Stimulated activated CD8-positive, alpha-beta memory T cell treated with anti-CD3 and anti-CD28 coated beads, Interleukin-15, amount 100 ng/mL, for 24 hours (primary cell): ENCODE data around the gene ACOD1.
"Not testable (repeated sequence)": the region's sequence is repeated elsewhere in the genome, so short reads cannot be mapped to it uniquely, and the experiment has no call there.

ENCODE experiments used
- DNase-seq: peaks from one replicate; pipeline ENCODE4 v3.0.0-alpha.2; 2020; ENCODE audit warnings: low read depth

The ACOD1 gene

DNA sequence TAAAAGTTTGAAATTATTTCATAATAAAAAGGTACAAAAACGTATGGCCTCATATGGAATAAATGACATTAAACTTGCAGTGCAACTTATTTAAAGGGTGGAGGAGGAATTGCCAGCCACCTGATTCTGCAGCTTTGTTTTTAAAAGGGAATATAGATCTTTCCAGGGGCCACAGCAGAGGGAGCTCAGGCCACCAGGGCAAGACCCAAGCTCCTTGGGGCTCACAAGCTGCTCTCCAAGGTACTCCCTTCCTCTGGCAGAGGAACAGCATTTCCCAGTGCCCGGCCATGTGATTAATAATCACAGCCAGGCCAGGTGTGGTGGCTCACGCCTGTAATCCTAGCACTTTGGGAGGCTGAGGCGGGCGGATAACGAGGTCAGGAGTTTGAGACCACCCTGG is 6.2 kb downstream of the ACOD1 start:
- no peak for DNase-seq

DNA sequence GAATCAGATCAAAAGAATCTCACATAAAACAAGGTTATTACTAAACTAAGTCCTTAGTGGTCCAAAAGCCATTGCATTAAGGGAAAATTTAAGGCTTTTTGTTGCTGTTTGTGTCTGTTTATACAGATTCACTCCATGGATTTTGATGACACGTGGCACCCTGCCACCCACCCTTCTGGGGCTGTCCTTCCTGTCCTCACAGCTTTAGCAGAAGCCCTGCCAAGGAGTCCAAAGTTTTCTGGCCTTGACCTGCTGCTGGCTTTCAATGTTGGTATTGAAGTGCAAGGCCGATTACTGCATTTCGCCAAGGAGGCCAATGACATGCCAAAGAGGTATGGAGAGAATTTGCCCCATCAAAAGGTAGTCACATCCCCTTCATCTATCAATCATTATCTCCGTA is 6.9 kb downstream of the ACOD1 start:
- DNase-seq, result no peak

DNA sequence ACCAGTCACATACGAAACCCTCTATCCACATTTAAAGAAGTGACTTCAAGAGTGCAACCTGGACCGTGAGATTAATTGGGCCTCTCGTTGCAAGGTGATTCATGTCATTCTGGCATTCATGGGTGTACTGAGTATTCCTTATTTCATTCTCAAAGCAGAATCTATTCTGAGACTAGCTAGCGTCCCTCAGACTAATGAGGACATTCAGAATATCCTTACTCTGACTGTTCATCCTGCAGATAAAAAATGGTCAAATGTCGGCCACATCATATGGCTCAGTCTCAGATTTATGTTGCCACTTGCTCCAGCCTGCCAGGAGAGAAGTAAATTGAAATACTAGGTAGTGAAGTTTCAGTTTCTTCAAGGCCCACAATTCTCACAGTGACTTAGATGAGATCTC is 7.3 kb downstream of the ACOD1 start:
- no peak for DNase-seq

DNA sequence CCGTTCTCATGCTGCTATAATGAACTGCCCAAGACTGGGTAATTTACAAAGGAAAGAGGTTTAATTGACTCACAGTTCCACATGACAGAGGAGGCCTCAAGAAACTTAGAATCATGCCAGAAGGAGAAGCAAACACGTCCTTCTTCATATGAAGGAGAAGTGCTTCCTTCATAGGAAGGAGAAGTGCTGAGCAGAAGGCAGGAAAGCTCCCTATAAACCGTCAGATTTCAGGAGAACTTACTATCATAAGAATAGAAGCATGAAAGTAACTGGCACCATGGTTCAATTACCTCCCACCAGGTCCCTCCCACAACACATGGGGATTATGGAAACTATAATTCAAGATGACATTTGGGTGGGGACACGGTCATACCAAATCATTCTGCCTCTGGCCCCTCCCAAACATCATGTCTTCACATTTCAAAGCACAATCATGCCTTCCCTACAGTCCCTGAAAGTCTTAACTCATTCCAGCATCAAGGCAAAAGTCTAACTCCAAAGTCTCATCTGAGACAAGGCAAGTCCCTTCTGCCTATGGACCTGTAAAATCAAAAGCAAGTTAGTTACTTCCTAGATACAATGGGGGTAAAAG is 10.6 kb downstream of the ACOD1 start:
- DNase-seq, result no peak

DNA sequence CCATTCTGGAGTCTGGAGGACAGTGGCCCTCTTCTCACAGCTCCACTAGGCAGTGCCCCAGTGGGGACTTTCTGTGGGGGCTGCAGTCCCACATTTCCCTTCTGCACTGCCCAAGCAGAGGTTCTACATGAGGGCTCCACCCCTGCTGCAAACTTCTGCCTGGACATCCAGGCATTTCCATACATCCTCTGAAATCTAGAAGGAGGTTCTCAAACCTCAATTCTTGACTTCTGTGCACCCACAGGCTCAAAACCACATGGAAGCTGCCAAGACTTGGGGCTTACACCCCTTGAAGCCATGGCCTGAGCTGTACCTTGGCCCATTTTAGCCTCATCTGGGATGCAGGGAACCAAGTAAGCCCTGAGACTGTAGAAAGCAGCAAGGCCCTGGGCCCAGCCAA is 11.4 kb downstream of the ACOD1 start:
- not testable (repeated sequence) for DNase-seq

DNA sequence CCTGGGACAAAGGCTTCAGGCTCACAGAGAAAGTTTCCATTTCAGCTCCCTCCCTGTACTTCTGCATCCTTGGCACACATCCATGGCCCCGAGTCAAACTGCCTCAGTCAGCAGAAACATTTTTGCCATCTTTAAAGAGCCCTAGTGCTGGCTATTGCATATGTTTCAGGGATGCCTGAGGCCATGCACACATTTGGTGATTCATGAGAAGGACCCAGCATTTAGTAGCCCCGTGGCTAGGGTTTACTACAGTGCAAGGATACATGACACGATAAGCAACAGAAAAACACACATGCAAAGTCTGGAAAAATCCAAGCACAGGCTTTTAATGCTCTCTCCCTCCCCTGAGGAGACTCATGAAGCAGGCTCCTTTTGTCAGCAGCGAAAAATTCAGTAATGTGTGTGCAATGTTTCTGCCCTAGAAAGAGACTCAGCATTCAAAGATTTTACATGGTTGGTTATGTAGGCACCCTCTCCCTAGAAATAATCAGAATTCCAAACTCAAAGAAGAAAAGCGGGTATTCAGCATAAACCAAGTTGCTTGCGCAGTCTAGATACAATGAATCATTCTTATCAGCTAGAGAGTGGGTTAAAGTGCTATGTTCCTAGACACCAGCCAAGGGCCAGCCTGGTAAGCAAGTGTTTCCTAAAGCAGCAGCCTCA is 17.6 kb downstream of the ACOD1 start:
- DNase-seq, result no peak

DNA sequence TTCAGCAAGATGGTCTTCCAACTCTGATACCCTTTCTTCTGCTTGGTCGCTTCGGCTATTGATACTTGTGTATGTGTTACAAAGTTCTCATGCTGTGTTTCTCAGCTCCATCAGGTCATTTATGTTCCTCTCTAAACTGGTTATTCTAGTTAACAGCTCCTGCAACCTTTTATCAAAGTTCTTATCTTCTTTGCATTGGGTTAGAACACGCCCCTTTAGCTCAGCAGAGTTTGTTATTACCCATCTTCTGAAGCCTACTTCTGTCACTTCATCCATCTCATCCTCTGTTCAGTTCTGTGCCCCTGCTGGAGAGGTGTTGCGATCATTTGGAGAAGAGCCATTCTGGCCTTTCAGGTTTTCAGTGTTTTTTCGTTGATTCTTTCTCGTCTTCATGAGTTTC is 18.7 kb downstream of the ACOD1 start:
- no peak for DNase-seq

DNA sequence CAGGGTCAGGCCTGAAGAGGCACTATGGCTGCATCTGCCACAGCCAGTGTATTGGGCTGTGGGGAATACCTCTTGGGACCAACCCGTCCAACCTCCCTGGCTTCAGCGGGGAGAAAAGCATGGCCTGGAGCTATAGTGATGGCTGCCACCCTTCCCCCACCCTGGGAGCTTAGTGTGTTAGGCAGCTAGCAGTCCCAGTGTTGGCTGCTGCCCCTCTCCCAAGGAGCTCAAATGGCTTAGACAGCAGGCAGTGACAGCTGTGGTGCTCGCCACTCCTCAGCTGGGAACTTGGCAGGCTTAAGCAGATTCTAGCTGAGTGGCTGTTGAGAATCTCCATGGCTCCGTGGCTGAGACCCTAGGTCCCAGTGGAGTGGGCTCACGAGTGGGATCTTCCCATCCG is 19.7 kb downstream of the ACOD1 start:
- DNase-seq, result no peak

DNA sequence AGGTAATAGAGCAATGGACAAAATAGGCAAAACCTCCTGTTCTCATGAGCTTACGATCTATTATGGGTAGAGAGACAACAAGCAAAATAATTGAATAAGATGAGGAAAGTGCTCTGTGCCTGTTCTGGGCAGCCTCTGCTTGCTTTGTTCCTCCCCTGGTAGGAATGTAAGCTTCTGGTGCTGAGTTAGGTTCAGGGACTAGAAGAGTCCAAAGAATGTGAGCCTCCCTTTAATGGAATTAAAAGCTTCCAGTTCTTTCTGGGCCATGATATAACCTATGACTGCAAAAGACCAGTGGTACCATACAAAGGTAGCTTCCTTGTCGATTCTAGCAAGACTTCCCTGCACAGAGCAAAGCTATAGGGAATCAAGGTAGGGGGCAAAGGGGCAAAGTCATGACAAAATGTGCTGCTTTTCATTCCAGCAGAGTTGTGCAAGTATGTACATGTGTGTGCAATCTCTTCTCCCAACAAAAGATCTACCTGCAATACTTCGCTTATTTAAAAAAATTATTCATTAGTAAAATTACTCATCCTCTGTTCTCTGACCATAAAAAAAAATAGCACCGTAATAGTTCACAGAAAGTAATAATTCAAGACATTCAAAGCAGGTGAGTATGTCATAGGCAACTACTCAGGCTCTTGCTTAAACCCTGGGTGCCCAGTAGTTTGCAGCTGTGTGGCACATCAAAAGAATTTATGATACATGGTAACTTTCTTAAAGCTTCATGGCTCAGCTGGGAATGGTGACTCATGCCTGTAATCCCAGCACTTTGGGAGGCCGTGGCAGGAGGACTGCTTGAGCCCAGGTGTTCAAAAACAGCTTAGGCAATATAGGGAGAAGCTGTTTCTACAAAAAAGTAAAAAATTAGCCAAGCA is 21.4 kb downstream of the ACOD1 start:
- no peak for DNase-seq

DNA sequence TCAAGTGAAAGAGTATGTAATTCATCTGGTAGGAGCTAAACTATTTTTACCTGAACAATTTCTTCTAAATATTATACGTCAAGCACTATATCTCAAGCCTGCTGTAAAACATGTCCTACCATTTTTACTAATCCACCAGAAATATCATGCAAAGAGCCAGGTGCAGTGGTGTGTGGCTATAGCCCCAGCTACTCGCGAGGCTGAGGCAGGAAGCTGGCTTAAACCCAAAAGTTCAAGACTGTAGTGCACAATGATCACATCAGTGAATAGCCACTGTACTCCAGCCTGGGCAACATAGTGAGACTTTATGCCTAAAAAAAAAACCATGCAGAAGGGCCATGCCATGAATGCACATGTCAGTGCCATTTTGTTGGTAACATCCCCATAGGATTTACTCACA is 22.9 kb downstream of the ACOD1 start:
- no peak for DNase-seq

DNA sequence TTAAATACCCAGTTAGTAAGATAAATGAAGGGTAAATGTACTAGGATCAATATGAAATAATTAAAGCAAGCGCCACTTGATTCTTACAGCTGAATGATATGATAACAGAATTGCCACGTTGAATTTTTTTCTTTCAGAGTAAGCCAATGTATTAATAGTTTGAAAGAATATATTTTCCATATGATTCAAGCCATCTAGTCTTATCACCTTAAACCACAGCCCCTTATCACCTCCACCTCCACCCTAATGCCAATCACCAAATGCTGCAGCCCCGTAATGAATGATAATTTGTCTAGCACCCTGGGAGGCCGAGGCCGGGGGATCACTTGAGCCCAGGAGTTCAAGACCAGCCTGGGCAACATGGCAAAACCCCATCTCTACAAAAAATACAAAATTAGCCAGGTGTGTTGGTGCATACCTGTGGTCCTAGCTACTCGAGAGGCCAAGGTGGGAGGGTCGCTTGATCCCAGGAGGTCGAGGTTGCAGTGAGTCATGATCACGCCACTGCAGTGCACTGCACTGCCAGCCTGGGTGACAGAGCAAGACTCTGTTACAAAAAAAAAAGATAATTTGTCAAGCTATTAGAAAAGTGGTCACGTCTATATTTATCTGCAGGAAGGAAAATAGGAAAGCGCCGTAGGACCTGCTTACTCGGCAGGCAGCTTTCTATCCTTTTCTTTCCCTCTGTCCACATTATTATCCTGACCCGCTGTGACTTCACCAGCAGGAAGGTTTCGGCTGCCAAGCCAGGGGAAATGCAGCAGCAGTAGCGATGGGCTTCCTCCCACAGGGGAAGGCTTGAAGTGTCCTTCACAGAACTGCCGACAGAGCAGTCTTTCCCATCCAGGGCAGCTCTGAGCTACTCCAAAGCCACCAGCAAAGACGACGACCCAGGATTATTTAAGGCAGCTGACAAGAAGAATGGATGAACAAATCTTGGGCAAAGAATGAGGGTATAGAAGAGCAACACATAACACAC is 23.8 kb downstream of the ACOD1 start:
- no peak for DNase-seq

DNA sequence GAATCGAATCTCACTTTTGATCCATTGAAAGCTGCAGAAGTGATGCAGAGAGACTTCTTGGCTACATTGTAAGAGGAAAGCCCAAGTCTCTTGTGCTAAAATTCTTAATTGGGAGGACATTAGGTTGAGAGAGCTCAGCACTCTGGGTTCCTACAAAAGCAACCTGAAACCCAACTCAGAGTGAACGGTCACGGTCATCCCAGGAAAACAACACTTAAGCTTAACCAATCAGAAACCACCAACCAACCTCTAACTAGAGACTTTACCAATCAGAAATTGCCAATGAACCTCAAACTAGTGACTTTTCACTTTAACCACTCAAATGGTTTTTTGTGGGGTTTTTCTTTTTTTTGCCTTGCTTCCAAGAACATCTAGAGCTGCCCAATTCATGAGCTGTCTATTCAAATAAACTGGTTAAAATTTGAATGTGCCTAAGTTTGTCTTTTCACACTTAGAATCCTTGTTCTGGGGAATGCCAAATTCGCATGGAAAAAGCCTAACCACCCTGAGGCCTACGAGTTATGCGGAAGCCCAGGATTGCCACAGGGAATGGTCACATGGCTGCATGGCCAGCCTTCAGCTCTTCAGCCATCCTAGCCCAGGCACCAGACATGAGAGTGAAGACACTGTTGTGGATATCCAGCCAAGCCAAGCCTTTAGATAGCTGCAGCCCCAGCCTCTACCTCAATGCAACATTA is 25.8 kb downstream of the ACOD1 start:
- no peak for DNase-seq

DNA sequence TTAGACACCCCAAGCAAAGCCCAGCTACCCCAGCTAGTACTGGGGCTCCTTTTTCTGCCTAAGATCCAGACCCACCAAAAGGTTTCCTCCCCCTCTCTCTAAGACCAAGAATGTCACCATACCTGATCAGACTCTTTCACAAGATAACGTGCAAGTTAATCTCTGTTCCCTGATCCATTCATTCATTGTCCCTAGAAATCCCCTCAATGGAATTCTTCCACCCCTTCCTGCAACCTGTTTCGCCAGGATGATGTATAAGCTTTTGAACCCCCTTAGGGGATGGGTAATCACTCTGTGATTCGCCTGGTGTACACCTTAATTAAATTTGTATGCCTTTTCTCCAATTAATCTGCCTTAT is 26.3 kb downstream of the ACOD1 start:
- DNase-seq, result no peak

DNA sequence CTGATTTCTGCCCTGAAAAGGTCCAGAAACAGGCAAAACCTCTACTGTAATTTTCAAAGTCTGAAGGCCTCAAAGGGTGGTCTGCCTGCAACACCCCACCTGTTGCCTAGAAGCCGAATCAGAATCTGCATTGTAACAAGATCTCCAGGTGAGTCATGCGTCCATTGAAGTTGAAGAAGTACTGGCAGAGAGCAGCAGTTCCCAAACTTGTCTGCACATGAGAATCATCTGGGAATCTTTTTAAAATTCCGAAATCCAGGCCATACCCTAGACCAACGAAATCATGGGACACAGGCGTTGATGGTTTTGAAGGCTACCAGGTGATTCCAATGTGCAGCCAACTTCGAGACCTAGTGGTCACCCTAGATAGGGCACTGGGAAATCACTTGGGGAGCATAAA is 27.6 kb downstream of the ACOD1 start:
- no peak for DNase-seq

DNA sequence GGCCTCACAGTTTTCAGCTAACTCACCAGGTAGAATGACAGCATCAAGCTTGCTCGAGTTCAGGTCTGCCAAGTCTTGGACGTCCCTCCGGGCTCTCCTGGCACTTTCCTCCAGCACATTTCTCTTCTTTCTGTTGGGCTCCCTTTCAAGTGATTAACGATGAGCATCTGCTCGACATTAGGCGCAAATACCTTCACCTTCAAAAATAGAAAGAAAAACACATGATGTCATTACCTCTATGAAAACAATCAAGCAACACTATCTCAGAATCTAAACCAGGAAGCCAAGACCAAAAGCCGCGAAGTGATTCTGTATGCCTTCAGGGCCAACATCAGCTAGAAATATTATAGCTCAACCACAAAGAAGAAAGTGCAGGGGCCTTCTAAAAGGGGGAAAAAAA is 28.2 kb downstream of the ACOD1 start:
- DNase-seq, result no peak

DNA sequence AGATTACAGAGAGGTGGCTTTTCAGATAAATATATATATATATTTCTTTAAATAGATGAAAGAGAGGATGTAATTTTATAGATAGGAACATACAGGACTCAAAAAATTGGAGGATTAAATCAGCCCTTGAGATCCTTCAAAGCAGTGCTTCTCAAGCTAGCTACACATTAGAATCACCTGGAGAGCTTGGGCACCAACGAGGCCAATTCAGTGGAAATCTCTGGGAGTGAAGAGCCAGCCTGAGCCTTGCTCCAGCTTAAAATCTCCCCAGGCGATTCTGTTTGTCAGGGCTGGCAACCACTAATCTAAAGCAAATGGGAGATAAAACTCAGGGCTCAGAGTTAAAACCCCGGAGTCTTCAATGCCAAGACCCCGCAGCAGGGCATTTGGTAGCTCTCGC is 28.6 kb downstream of the ACOD1 start:
- DNase-seq, result no peak

DNA sequence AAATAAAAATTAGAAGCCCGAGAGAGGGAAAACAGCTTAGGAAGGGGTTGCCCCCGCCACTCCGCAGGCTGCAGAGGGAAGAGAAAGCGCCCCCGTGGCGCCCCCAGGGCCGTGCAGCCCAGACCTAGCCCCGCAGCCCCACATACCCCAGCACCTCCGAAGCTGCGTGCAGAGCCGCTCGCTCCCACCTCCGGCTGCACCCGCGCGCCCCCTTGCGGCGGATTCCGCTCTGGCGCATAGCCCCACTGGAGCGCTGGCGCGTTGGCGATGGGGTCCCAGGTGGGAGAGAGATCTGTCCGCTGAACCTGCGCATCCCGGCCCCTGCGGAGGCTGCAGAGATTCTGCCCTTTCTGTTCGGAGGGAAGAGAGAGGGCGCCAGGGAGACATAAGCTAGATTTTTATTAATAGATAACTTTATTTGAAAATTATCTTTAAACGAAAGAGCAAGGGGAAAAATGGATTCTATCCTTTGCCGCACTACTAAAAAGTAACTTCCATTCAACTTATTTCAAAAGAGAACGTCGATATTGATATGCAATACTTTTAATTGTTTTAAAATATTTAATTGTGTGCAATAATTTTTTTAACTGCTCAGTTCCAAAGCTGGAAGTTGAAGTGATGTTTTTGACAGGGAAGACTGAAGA is 31.9 kb downstream of the ACOD1 start:
- DNase-seq, result peak; percentile 92

DNA sequence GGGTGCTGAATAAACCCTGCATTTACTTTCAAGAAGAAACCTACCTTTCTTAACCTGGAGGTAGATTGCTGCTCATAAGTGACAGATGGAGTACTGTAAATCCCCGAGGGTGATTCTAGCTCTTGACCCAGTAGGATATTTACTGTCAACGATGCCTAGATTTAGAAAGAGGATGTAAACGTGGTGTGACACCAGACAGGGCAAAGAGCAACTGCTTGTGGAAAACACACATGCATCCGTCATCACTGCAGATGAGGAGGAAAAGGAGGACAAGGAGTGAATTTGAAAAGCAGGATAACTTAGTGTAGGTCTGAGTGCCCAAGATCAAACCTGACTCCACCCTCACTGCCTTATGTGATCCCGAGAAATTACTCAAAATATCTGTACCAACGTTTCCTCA is 33.8 kb downstream of the ACOD1 start:
- no peak for DNase-seq

DNA sequence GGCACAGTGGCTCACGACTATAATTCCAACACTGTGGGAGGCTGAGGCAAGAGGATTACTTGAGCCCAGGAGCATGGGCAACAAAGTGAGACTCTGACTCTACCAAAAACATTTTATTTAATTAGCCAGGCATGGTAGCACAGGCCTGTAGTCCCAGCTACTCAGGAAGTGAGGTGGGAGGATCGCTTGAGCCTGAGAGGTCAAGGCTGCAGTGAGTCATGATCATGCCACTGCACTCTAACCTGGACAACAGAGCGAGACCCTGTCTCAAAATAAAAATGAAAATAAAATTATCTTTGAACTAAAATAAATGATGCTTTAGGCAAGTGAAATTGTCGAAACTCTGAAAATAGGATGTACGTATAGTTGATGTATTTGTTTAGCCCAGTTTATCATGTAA is 35.4 kb downstream of the ACOD1 start:
- no peak for DNase-seq

DNA sequence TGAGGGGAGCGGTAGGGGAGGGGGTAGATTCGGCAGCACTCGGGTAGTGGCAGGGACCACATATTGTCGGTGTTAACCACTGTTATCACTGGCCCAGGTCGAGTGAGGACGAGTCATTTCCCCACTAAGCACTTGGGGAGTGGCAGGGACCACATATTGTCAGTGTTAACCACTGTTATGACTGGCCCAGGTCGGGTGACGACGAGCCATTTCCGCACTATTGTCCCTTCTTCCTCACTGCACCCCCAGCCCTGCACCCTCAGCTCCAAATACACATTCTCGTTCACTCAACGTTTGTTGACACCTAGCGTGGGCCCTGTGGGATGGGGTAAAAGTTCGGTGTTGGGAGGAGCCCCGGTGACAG is 43.1 kb downstream of the ACOD1 start:
- DNase-seq, result peak; percentile 39
